HG03066 (cell line): ENCODE measurements around the gene RHEB.

Experiments
- ATAC-seq: cut with Tn5 transposase; IDR thresholded peaks from one replicate; pipeline ENCODE4 v1.9.1; 2021; ENCODE audit warnings: low read depth; ENCODE audit not compliant: unreplicated experiment

RHEB gene, protein sequence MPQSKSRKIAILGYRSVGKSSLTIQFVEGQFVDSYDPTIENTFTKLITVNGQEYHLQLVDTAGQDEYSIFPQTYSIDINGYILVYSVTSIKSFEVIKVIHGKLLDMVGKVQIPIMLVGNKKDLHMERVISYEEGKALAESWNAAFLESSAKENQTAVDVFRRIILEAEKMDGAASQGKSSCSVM

DNA sequence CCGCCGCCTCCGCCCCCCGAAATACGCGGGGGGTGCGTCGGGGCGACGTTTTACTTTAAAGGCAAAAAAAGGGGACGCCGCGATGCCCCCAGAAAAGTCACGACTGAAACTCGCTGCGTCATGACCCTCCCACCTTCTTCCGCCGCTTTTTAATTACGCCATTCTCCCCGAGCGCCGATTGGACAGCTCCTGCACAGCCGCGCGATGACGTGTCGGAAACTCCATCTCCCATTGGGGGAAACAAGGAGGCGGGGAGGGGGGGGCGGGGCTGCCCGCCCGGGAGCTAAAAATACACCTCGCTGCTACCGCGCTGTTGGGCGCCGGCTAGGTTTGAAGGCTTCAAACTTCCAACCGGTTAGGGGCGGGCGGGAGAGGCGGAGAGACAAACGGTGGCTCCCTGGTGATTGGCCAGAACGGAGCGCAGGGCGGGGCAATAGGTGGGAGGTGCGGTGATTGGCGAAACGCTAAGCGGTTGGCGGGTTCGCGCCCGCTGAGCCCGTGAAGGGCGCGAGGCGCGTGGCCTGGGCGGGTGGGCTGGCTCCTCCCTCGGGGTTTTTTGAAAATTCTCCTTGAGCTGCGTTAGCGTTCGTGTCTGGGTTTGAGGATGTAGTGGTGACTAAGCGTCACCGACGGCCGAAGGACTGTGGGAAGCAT lies at the start of gene RHEB:
TSS of gene RHEB (minus strand) at position 131 of the 654 bp plus-strand sequence. CDS start 384 bp downstream, outside the sequence.
- ATAC-seq = peak; percentile 72

DNA sequence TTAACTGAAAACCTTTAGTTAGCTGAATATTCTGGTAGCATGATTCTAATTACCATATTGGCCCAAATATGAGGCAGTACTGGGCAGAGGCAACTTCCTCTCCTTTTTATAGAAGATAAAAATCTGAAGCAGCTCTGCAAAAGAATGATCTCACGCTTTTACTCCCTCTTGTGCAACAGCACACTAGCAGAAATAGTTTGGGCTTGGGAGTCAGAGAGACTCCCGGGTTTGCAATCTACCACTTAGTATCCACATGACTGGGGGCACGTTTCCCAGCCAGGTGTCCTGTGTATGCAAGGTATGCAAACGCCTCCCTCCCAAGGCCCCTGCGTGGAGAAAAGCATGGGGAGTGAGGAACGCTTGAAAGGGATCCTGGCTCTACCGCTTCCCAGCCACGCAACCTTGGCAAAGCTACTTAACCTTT lies 47.2 kb upstream of the RHEB start:
- no peak for ATAC-seq

DNA sequence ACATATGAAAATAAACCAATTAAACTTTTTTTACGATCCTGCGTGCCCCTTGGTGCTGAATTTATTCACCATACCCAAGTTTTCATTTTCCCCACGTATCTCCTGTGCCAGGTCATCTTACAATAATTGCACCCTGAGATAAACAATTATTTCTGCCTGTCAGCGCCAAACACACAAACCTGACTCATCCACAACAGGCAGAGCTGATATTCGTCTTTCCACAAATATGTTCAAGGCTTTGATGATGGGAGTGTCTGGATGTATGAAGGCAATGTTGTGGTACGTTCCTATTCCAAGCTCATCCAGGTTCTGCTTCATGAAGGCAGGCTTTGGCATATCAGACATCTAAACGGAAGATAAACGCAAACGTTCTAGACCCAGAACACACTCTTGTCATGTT lies 45.8 kb upstream of the RHEB start:
- no peak for ATAC-seq

DNA sequence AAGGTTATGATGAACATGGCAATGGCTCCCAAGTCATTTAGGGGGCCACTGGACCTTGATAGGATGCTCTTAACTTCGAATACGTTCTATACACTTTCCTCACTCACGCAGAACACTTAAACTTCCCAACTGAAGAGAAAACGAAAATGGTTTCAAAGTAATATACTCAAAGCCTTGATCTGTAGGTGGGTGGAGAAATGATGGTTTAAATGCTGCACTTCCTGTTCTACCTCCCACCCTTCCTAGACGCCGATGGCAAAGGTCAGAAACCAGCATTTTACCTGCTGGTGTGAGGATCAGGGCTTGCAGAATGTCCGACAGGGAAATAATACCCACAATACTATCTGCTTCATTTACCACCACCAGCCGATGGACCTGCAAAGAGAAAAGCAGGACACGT lies 40.5 kb upstream of the RHEB start:
- no peak for ATAC-seq

DNA sequence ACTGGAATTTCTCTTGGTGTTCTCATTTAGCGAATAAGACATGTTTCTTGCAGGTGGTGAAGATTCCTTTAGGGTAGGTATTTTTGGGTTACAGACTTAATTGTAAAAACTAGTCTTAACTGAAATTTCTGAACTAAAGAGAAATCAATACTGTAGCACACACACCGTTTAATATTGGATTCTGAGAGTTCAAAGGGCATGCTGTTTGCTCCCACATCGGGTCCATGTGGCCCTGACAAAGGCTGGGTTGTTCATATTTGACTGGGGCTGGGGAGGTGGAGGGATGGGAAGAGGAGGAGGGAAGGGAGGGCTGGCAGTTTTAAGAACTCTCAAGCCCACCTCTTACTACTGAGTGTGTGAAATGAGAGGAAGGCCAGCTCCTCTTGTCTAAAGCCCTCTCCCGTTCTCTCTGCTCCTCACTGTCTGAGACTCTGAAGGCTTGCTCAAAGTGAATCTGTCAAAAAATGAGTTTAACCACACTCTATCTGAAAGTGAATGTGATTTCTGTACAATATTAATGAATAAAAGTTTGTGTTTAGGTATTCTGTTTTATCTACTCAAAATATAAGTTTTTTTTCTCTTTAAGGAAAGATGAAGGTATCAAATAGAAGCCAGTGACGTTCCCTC lies 40.0 kb upstream of the RHEB start:
- ATAC-seq = no peak

DNA sequence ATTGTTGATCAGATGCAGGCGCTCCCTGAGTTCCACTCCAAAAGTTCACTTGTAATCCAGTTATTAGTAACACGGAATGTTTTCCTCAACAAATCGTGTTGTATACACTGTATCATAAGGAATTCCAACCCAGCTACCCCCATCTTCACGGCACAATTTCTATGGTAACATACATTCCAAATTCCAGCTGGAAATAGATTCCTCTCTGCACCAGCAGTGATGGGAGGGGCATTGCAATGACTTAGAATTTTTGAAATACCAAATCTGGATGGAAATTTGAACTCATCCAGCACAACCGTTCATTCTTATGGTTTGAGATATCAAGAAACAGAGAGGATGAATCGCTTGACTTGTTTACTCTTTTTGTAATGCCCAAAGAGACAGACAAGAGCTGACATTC lies 38.9 kb upstream of the RHEB start:
- no peak for ATAC-seq

DNA sequence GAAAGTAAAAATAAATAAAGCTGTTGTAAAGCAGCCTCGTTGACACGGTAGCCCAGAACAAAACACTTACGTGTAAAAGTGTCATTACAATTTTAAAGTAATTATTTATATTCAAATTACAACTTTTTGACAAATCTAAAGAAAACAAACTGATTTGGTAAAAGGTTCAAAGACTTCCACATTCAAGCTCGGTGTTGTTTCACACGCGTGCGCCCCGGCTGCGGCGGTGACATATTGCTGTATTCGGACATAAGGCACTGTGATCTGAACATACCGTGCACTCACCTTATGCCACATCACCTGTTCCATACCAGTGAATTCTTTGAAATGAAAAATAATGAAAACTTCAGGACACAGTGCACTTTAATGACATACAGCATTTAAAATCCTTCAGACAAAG lies 36.9 kb upstream of the RHEB start:
- ATAC-seq = no peak

DNA sequence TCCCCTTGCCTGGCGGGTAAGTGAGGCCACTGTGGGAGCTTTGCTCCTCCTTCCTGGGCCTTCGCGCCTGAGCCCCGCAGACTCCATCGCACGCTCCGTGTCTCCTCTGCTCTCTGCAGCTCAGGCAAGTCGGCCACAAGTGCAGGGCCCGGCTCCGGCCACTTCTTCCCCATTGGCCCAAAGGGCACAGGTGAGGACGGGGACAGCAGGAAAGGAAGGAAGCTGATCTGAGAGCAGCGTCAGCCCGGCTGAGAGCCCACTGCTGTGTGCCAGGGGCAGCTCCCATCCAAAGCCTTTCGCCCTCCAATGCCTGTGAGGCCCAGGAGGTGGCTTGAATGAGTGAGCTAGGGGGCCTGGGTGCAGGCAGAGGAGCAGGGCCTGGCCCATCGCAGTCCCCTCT lies 33.7 kb upstream of the RHEB start:
- no peak for ATAC-seq

DNA sequence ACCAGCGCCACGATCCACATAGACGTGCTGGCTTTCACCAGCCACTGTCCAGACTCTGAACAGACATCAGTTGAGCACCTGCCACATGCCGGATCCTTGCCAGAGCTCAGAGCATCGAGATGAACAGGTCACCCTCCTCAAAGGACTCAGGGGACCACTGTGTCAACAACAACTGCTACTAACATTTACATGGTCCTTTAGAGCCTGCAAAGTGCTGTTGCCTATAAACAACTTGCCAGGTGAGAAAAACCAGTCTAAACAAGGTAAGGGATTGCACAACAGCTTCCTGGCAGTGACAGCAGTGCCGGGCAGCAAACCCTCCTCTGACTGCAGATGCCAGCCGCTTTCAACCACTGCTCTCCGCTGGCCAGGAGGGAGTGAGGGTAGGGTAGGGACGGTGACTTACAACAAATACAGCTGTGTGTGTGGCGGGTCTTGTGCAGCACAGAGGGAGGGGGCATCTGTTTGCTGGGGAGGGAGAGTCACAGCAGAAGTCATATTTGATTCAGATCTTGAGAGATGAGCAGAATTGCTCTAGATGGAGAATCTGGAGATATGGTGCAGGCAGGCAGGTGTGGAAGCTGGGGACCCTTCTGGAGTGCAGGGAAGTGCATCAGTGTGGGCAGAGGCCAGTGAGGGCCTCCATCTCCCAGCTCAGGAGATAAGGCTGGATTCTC lies 32.8 kb upstream of the RHEB start:
- ATAC-seq = no peak

DNA sequence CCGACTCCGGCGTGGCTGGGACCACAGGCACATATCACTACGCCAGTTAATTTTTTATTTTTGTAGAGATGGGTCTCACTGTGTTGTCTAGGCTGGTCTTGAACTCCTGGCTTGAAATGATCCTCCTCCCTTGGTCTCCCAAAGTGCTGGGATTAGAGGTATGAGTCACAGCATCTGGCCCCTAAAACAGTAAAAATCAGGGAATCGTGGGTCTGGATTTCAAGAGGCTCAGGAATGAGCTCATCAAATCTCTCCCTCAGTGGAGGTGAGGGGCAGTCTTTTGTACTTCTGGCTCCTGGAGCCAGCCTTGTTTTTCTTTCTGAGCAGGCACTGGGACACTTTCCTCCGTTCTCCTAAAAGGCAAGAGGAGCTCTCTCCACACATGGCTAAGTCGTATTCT lies 32.1 kb upstream of the RHEB start:
- ATAC-seq = no peak

DNA sequence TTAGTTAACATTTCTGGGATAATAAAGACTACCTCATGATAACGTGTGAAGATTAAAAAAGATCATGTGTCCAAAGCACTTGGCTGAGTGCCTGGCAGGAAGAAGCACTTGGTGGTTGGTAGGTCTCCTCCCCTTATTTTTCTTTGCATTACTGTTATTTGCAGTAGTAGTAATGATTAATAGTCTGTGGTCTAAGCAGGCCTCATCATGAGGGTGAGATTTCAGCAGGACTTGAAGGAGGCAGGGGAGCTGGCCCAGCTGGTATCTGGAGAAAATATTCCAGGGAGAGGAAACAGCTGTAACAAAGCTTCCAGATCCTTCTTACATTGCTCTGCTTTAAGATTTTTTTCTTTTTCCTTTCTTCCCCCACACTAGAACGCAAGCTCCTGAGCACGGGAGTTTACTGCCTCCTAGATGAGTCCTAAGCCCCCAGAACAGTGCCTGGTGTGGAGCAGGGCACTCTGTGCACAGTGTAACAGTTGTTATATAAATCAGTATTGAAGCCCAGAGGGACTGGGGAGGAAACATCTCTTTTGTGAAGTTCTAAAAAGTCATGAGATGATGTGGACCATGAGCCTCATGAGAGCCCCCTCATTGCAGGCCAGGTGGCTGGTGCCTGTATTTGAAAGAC lies 31.1 kb upstream of the RHEB start:
- ATAC-seq = no peak

DNA sequence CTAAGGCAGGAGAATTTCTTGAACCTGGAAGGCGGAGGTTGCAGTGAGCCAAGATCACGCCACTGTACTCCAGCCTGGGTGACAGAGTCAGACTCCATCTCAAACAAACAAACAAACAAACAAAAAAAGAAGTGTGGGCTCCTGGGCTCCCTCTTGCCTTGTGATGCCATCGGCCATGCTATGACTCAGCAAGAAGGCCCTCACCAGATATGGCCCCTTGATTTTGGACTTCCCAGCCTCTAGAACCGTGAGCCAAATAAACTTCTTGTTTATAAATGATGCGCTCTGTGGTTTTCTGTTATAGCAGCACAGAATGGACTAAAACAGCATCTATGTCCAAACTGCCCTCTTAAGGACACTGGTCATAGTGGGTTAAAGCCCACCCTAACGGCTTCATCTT lies 29.9 kb upstream of the RHEB start:
- no peak for ATAC-seq

DNA sequence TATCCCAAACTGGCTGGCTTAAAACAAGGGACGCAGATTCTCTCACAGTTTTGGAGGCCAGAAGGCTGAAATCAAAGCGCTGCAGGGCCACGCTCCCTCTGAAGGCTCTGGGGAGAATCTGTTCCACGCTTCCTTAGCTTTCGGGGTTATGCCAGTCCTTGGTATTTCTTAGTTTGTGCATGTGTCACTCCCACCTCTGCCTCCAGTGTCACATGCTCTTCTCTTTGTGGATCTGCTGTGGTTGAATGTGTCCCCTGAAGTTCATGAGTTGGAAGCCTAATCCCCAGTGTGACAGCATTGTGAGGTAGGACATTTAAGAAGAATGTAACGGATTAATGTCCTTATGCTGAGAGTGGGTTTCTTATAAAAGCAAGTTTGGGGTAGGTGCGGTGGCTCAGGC lies 29.4 kb upstream of the RHEB start:
- no peak for ATAC-seq

DNA sequence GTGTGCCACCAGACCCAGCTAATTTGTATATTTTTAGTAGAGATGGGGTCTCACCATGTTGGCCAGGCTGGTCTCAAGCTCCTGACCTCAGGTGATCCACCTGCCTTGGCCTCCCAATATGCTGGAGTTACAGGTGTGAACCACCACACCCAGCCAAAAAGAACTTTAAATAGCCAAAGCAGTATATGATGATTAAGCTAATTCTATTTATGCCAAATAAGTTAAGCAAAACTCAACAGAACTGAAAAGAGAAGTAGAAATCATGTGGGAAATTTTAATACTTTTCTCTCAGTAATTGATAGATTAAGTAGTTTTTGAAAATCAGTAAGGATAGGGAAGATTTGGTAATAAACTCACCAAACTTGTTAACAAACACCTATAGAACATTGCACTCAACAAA lies 24.5 kb upstream of the RHEB start:
- no peak for ATAC-seq

DNA sequence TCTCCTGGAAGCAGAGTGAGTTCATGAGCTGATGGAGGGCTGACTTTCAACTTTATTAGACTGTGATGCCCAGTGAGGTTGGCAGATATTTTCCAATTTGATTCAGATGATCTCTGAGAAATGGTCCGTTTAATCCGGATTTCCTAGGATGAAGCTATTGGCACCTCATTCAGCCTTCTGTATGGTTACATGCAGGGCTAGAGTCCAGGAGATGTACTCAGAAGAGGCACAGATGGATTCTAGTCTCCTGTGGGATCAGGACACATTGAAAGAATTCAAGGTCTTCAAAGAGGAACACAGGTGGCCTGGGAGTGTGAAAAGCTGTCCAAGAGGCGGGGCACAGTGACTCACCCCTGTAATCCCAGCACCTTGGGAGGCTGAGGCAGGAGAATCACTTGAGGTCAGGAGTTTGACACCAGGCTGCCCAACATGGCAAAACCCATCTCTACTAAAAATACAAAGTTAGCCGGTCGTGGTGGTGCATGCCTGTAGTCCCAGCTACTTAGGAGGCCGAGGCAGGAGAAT lies 23.0 kb upstream of the RHEB start:
- ATAC-seq = no peak

DNA sequence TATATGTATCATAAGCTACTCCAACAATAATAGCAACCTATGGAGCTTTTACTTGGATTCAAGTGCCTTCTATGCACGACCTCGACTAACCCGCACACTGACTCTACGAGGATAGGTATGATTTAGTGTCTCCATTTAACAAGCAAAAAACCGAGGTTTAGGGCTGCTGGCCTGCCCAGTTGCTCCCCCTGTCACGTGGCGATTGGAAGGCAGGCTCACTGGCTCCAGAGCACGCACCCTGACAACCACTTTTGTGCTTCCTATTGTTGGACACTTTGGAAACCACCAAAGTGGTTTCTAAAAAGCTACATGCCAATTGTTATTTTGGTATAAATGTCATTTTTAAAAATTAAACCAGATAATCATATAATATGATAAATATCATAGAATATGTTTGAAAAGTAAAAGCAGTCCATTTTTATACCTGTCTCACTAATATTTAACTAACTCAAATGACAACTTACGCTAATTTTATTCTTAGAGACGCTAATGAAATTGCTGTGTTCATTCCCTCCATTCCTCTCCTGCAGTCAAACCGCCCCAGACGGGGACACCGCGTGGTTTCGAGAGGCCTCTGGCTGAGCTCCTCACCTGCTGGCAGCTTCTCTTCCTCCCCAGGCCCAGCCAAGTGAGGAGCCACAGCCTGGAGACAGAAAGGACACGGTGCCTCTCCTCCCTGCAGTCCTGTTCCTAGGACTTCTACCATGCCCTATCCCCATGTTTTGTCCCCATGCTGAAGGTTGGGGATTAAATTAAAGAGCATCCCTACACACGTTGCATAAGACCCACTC lies 22.2 kb upstream of the RHEB start:
- no peak for ATAC-seq

DNA sequence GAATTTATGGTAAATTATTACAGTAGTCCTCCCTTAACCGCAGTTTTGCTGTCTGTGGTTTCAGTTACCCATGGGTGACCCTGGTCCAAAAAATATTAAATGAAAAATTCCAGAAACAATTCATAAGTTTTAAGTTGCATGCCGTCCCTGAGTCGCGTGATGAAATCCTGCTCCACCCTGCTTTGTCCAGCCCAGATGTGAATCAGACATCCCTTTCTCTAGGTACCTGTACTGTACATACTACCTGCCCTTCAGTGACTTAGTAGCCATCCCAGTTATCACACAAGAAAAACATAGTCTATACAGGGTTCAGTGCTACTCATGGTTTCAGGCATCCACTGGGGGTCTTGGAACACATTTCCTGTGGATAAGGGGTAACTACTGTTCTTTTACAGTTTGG lies 20.5 kb upstream of the RHEB start:
- ATAC-seq = no peak

DNA sequence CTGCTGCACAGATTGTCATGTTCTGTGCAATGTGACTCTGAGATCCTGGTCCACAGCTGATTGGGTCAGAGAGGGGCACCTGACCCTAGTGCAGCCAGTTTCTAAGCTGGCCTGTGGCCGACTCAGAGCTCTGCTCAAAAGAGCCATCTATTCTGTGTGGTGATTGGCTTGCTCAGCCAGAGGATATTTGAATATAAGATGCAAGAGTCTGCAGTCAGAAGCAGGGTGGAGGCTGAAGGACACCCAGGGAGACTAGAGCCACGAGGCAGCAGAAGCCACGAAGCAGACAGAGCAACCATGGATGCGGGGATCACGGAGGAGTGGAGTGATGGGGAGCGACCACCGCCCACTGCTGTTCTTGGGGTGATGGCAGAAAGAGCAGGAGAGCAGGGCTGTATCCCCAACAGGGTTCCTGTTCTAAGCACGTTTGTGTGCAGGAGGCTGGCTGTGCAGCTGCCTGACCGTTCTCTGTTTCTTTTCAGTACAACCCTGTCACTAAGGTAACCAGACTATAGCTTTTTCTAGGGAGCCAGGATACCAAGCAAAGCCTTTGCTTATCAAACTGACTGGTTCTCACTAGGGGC lies 19.5 kb upstream of the RHEB start:
- ATAC-seq = no peak

DNA sequence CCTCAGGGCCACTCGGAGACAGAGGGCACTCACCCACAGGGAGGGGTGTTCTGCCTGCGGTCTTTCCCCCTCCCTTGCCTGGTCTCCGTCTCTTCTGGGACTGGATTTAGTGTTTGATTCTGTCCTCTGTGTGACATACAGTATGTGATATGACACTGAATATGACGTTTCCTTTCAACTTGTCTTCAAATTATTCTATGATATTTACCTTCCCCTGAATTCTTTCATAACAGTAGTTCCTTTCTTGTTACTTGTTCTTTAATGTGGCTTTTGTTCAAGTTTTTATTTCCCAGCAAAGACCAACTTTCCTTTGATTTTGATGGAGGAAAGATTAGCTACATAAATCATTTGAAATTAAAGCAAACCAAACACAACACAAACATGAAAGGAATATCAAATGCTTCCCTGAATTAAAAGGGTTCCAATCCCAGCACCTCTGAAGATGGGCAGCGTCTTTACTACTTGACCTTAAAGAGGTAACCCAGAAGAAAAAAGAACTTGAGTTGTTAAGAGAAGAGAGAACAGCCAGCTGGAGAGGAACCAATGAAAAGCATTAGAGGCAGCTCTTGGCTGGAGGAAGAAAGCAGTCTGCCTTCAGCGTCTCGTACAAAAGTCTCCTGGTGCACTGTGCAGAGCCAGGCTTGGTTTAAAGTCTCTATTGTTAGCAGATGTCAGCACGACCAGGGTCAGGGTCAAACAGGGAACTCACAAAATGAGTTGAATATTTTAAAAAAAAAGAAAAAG lies 18.3 kb upstream of the RHEB start:
- ATAC-seq = no peak
